Nephron (organoid): ENCODE measurements around the gene JUNB.
A peak's percentile ranks its signal among the peaks of the same experiment; 100 is the strongest.

Experiments
- H3K27ac Mint-ChIP-seq, 3 experiments: 2 replicates each; pipeline ENCODE4 v1.8.0; 2020; ENCODE audit warnings: mixed read lengths in 3 of 3, mild to moderate bottlenecking in 2 of 3, moderate library complexity in 1 of 3
- H3K27me3 Mint-ChIP-seq: 2 replicates; pipeline ENCODE4 v1.8.0; 2021; ENCODE audit warnings: low read depth, mild to moderate bottlenecking, moderate library complexity, mixed read lengths
- H3K36me3 Mint-ChIP-seq: 2 replicates; pipeline ENCODE4 v1.8.0; 2020; ENCODE audit warnings: low read depth, mixed read lengths
- H3K4me1 Mint-ChIP-seq: 2 replicates; pipeline ENCODE4 v1.8.0; 2020; ENCODE audit warnings: mixed read lengths
- H3K4me3 Mint-ChIP-seq, 3 experiments: 2 replicates each; pipeline ENCODE4 v1.8.0; 2020; ENCODE audit warnings: mild to moderate bottlenecking in 3 of 3, mixed read lengths in 3 of 3, moderate library complexity in 2 of 3
- H3K9me3 Mint-ChIP-seq: 2 replicates; pipeline ENCODE4 v1.8.0; 2020; ENCODE audit warnings: mixed read lengths
- CTCF ChIP-seq, 3 experiments: fragments of 200-600 bp; sonication (generic); IDR thresholded peaks; one replicate each; pipeline ENCODE4 v1.5.0; 2021; ENCODE audit warnings: antibody characterized with exemption in 3 of 3; ENCODE audit not compliant: unreplicated experiment in 3 of 3

JUNB gene

GRCh38 chr19:12785431-12786031 lies 5.8 kb upstream of the JUNB start:
- no peaks in the 10 kb centered on the region for H3K27me3 Mint-ChIP-seq
- H3K4me1 Mint-ChIP-seq, result peaks cover 29% of the 10 kb centered on the region
- no peaks in the 10 kb centered on the region for H3K36me3 Mint-ChIP-seq
- H3K27ac Mint-ChIP-seq, result no peak overlapping the region
- no peak for TF ChIP-seq CTCF (IDR thresholded peaks at IDR 0.05; ENCODE audit: unreplicated experiment in 3 of 3)
- H3K9me3 Mint-ChIP-seq, result no peaks in the 10 kb centered on the region
- no peak overlapping the region for H3K4me3 Mint-ChIP-seq

- H3K4me1 Mint-ChIP-seq, result peaks cover 35% of the 10 kb centered on the region
- no peaks in the 10 kb centered on the region for H3K27me3 Mint-ChIP-seq
- H3K27ac Mint-ChIP-seq, result peak overlapping the region in 2 of 3 experiments; percentile 44 to 100
- H3K4me3 Mint-ChIP-seq, result no peak overlapping the region
- H3K36me3 Mint-ChIP-seq, result no peaks in the 10 kb centered on the region
- no peak for TF ChIP-seq CTCF (IDR thresholded peaks at IDR 0.05; ENCODE audit: unreplicated experiment in 3 of 3)
- no peaks in the 10 kb centered on the region for H3K9me3 Mint-ChIP-seq
Observed at GRCh38 chr19:12786141-12786870, 5.0 kb upstream of the JUNB start.

GRCh38 chr19:12786952-12787351 lies 4.3 kb upstream of the JUNB start:
- Mint-ChIP-seq H3K36me3 (no peaks in the 10 kb centered on the region), H3K4me3 (no peak overlapping the region), H3K27me3 (no peaks in the 10 kb centered on the region), H3K4me1 (peaks cover 34% of the 10 kb centered on the region), H3K27ac (peak overlapping the region; percentile 68 to 100 (median 99)), H3K9me3 (no peaks in the 10 kb centered on the region)
- no peak for TF ChIP-seq CTCF (IDR thresholded peaks at IDR 0.05; ENCODE audit: unreplicated experiment in 3 of 3)

GRCh38 chr19:12787458-12787857 lies 3.8 kb upstream of the JUNB start:
- peak overlapping the region; percentile 68 to 100 (median 99) for H3K27ac Mint-ChIP-seq
- no peaks in the 10 kb centered on the region for H3K27me3 Mint-ChIP-seq
- H3K4me1 Mint-ChIP-seq, result peaks cover 30% of the 10 kb centered on the region
- H3K4me3 Mint-ChIP-seq, result no peak overlapping the region
- H3K36me3 Mint-ChIP-seq, result no peaks in the 10 kb centered on the region
- TF ChIP-seq CTCF (IDR thresholded peaks at IDR 0.05; ENCODE audit: unreplicated experiment in 3 of 3), result no peak
- H3K9me3 Mint-ChIP-seq, result no peaks in the 10 kb centered on the region

- no peaks in the 10 kb centered on the region for H3K27me3 Mint-ChIP-seq
- peak overlapping the region; percentile 82 to 88 (median 86) for H3K4me3 Mint-ChIP-seq
- peak overlapping the region; percentile 99 to 100 (median 99) for H3K27ac Mint-ChIP-seq
- H3K9me3 Mint-ChIP-seq, result no peaks in the 10 kb centered on the region
- TF ChIP-seq CTCF (IDR thresholded peaks at IDR 0.05; ENCODE audit: unreplicated experiment in 3 of 3), result no peak
- no peaks in the 10 kb centered on the region for H3K36me3 Mint-ChIP-seq
- peaks cover 30% of the 10 kb centered on the region for H3K4me1 Mint-ChIP-seq
Observed at GRCh38 chr19:12788042-12788681, 3.1 kb upstream of the JUNB start.
